BJ (cell line): ENCODE results near the gene PPM1F. TPM values are rescaled to one million over a fixed set of nuclear protein-coding genes. Genes with fewer than 3 reads are reported as not detected.

ENCODE experiments used
- CTCF ChIA-PET: fragments of 350-600 bp; formaldehyde crosslinking; extraction: SDS; loops from one replicate; lab custom pipeline; 2021; ENCODE audit warnings: antibody characterized with exemption, inconsistent platforms; lab: Yijun Ruan, JAX
- POLR2A ChIA-PET: fragments of 300-600 bp; sonication (Branson Sonifier 250); formaldehyde crosslinking; extraction: SDS; loops from one replicate; lab custom pipeline; 2021; ENCODE audit warnings: antibody characterized with exemption; lab: Charles Lee
- DNase-seq: peaks from one replicate; pipeline ENCODE4 v3.0.0-alpha.2; 2011; ENCODE audit warnings: low read depth
- H3K27me3 ChIP-seq: 2 replicates; pipeline ENCODE4 v1.6.0; 2011; ENCODE audit warnings: low read length; ENCODE audit not compliant: control insufficient read depth, insufficient read depth
- H3K36me3 ChIP-seq: 2 replicates; pipeline ENCODE4 v1.5.1; 2011; ENCODE audit warnings: low read length; ENCODE audit not compliant: control insufficient read depth, insufficient read depth
- H3K4me3 ChIP-seq: 2 replicates; pipeline ENCODE4 v1.5.1; 2011; ENCODE audit warnings: low read depth, mild to moderate bottlenecking, control low read depth, low read length
- polyA plus RNA-seq: library from polyadenylated mRNA; depleted of rRNA; stranded (reverse); fragments of >200 nt; gene quantifications from 2 replicates; pipeline ENCODE4 v1.2.3, GENCODE V29; 2011
- TF ChIP-seq, protein P1 (sequence below): IDR thresholded peaks from 2 replicates; pipeline ENCODE4 v1.5.1; 2011; ENCODE audit warnings: low read depth, mild to moderate bottlenecking, control low read depth, inconsistent platforms, low read length, moderate library complexity; ENCODE audit not compliant: insufficient read depth

Gene PPM1F
- polyA plus RNA-seq, 1 experiment: 25.3 TPM

DNA sequence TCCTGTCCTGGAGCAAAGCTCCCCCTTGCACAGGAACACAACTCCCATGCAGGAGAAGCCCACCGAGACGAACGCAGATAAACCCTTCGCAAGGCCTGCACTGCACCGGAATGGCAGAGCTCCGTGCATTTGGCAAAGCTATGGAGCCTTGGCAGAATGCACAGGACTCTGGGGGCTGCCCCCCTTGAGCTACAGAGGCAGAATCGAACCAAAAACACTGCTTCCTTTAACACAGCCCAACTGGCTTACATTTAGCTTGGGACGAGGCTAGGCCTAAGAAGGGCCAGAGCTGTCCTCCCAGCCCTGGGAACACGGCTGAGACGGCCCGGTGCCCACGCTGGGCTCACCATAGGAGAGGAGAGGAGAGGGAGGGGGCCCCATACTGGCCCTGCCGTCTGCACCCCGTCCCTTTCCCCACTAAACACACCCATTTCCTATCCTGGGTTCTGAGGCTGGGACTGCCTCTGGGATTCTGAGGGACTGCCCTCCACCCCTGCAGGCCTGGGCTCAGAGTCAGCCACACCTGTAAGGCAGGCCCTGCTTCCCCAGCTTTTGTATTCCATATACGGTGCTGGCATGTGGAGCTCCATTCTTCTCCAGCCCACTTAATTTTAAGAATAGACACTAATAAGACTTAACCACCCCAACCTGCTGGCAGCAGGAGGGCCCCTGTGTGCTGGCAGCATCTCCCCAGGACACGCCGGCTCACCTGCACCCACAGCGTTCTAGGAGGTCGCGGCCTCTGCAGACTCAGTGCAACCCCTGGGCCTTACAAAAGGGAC, 32.9 kb downstream of the PPM1F start:
- peaks cover 3% of the 10 kb centered on the region for H3K36me3 ChIP-seq
- no peak for DNase-seq
- POLR2A ChIA-PET: no interaction called here
- no peaks in the 10 kb centered on the region for H3K27me3 ChIP-seq
- CTCF ChIA-PET: interaction anchor here (2.4 kb wide), 1 partner anchor 18 kb away, joined by 11 read pairs; no protein-coding TSS in a partner anchor
- TF ChIP-seq, protein P1, sequence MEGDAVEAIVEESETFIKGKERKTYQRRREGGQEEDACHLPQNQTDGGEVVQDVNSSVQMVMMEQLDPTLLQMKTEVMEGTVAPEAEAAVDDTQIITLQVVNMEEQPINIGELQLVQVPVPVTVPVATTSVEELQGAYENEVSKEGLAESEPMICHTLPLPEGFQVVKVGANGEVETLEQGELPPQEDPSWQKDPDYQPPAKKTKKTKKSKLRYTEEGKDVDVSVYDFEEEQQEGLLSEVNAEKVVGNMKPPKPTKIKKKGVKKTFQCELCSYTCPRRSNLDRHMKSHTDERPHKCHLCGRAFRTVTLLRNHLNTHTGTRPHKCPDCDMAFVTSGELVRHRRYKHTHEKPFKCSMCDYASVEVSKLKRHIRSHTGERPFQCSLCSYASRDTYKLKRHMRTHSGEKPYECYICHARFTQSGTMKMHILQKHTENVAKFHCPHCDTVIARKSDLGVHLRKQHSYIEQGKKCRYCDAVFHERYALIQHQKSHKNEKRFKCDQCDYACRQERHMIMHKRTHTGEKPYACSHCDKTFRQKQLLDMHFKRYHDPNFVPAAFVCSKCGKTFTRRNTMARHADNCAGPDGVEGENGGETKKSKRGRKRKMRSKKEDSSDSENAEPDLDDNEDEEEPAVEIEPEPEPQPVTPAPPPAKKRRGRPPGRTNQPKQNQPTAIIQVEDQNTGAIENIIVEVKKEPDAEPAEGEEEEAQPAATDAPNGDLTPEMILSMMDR: no peak
- no peak overlapping the region for H3K4me3 ChIP-seq

DNA sequence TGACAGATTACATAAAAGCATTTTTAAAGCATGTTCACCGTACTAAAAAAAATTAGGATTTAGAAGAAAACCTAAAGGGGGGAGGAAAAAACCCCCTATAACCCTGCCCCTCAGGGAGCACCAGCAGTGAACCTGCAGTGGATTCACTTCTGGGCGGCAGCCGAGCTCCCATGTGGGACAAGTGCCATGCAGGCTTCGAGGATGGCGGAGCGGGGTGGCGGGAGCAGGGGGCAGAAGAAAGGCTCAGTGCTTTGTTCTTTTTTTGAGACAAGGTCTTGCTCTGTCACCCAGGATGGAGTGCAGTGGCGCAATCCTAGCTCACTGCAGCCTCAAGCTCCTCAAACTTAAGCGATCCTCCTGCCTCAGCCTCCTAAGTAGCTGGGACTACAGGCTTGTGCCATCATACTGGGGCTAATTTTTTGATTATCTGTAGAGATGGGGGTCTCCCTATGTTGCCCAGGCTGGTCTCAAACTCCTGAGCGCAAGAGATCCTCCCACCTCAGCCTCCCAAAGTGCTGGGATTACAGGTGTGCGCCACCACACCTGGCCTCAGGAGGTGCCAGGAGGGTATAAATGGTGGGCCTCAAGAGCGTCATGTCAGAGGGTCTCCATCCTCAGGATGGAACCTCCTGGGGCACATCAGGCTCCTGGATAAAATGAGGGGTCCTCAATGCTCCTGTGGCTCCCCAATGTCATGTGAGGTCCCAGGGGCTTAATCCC, 34.0 kb downstream of the PPM1F start:
- H3K27me3 ChIP-seq: no peaks in the 10 kb centered on the region
- CTCF ChIA-PET: interaction anchor here (2.4 kb wide), 1 partner anchor 19 kb away, joined by 11 read pairs; no protein-coding TSS in a partner anchor
- no peak overlapping the region for H3K4me3 ChIP-seq
- TF ChIP-seq, protein P1: no peak
- no peak for DNase-seq
- POLR2A ChIA-PET: no interaction called here
- H3K36me3 ChIP-seq: peaks cover 3% of the 10 kb centered on the region

DNA sequence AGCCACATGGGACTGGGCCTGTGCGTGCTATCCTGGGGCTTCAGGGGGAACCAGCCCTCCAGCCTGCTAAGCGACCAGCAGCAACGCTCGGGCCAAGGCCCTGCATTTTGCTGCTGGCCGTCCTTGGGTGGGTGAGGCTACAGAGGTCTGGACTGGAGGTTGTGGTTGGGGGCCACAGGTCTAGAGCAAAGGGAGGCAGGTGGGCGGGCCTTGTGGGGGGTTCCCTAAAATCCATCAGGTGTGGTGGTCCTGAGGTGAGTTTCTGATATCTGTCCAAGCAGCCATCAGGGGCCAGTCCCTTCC, 34.7 kb downstream of the PPM1F start:
- ChIA-PET POLR2A (no interaction called here), CTCF (interaction anchor here (3.7 kb wide), 1 partner anchor 20 kb away, joined by 18 read pairs; no protein-coding TSS in a partner anchor)
- DNase-seq: no peak
- H3K36me3 ChIP-seq: peaks cover 2% of the 10 kb centered on the region
- H3K4me3 ChIP-seq: no peak overlapping the region
- TF ChIP-seq, protein P1: no peak
- H3K27me3 ChIP-seq: no peaks in the 10 kb centered on the region

DNA sequence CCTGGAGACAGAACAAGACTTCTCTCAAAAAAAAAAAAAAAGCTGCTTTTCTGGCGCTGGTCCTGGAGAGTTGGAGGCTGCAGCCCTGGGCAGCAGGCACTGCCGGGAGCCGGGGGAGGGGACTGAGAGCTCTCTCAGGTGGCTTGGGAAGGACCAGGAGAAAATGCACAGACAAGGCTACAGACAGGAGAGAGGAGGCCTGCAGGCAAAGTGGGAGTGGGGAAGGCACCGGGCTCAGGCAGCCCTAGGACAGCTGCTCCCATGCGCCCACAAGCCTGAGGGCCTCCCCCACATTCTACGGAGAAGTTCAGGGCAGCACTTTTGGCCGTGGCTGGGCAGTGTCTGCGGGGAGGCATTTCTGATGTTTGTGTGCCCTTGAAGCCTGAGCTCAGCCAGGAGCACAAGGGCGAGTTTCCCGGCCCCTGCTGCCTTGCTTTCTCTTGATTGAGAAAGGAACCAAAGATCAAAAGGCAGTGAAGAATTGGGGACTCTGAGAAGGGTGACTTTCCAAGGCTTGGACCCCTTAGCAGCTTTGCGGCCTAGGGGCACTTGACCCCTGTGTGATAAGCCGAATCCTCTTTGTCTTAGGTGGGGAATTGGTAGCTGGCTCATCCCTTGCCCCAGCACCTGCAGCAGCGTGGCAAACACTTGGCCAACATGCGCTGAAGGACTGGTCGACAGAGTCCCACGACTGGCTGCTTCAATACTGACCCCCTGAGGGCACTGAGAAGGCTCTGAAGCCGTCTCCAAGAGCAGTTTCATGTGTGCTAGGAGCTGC, 35.3 kb downstream of the PPM1F start:
- peaks cover 1% of the 10 kb centered on the region for H3K36me3 ChIP-seq
- ChIA-PET CTCF (interaction anchor here (3.7 kb wide), 1 partner anchor 21 kb away, joined by 18 read pairs; no protein-coding TSS in a partner anchor), POLR2A (no interaction called here)
- no peak for DNase-seq
- H3K27me3 ChIP-seq: no peaks in the 10 kb centered on the region
- TF ChIP-seq, protein P1: no peak
- H3K4me3 ChIP-seq: no peak overlapping the region
